Esophagus muscularis mucosa (tissue), 4 donors: ENCODE measurements around the gene GNB1.

Experiments
- EP300 ChIP-seq: sonication (generic); formaldehyde crosslinking; IDR thresholded peaks from one replicate; pipeline ENCODE4 v1.6.1; 2017; ENCODE audit warnings: antibody characterized with exemption
- POLR2A ChIP-seq: fragments of 450-650 bp; IDR thresholded peaks from one replicate; pipeline ENCODE4 v1.6.1; 2017; ENCODE audit warnings: antibody characterized with exemption, moderate library complexity, mild to moderate bottlenecking, low read depth
- TF ChIP-seq, protein P1 (sequence below), 3 experiments: fragments of 200-600 bp in 2 of 3; fragments of 450-650 bp in 1 of 3; sonication (generic) in 2 of 3; IDR thresholded peaks; one replicate each; pipeline ENCODE4 v1.5.1; 2017 to 2019; ENCODE audit warnings: antibody characterized with exemption in 3 of 3, mild to moderate bottlenecking in 2 of 3, moderate library complexity in 1 of 3

GRCh38 chr1:1880617-1881312 lies 10.1 kb downstream of the GNB1 start:
- TF ChIP-seq, protein P1, sequence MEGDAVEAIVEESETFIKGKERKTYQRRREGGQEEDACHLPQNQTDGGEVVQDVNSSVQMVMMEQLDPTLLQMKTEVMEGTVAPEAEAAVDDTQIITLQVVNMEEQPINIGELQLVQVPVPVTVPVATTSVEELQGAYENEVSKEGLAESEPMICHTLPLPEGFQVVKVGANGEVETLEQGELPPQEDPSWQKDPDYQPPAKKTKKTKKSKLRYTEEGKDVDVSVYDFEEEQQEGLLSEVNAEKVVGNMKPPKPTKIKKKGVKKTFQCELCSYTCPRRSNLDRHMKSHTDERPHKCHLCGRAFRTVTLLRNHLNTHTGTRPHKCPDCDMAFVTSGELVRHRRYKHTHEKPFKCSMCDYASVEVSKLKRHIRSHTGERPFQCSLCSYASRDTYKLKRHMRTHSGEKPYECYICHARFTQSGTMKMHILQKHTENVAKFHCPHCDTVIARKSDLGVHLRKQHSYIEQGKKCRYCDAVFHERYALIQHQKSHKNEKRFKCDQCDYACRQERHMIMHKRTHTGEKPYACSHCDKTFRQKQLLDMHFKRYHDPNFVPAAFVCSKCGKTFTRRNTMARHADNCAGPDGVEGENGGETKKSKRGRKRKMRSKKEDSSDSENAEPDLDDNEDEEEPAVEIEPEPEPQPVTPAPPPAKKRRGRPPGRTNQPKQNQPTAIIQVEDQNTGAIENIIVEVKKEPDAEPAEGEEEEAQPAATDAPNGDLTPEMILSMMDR (IDR thresholded peaks at IDR 0.05) = no peak
- TF ChIP-seq POLR2A = no peak
- TF ChIP-seq EP300 = no peak
